Measurements from ENCODE around the gene ABHD12. TPM values are rescaled to one million over a fixed set of nuclear protein-coding genes. Genes with fewer than 3 reads are reported as not detected.
A peak's percentile ranks its signal among the peaks of the same experiment; 100 is the strongest.
"Not testable (repeated sequence)": the region's sequence is repeated elsewhere in the genome, so short reads cannot be mapped to it uniquely, and the experiment has no call there.

The ABHD12 gene
- total RNA-seq, 3 donors from 2014 or later (not counting 1 experiment from before 2014, with no cell fraction given) = 28.5 to 34.6 (median 34.5) TPM

- Histone ChIP-seq H3K27me3 (ENCODE audit: control insufficient read depth, insufficient read depth, low read length) (no peaks in the 10 kb centered on the region), H3K4me1 (ENCODE audit: control insufficient read depth, insufficient read depth, low read length) (peaks cover 6% of the 10 kb centered on the region), H3K4me3 (ENCODE audit: low read length) (no peak overlapping the region), H3K9me3 (ENCODE audit: control insufficient read depth, insufficient read depth, low read length) (no peaks in the 10 kb centered on the region), H3K27ac (ENCODE audit: low read length) (no peak overlapping the region), H3K36me3 (ENCODE audit: control insufficient read depth, insufficient read depth, low read length) (no peaks in the 10 kb centered on the region)
- H3K36me3 Mint-ChIP-seq = no peaks in the 10 kb centered on the region
- intact Hi-C loops (cut with micrococcal nuclease) = no loop called here
- H3K27ac Mint-ChIP-seq = no peak overlapping the region
- H3K9me3 Mint-ChIP-seq = no peaks in the 10 kb centered on the region
- H3K4me3 Mint-ChIP-seq = no peak overlapping the region
- H3K27me3 Mint-ChIP-seq (ENCODE audit: low read depth in 2 of 2) = no peaks in the 10 kb centered on the region
- 94% methylated on average over 17 of the region's 17 CpGs for WGBS (ENCODE audit: insufficient coverage)
- peak in 1 of 2 donors; percentile 13 for DNase-seq
- peaks cover 14 to 19% of the 10 kb centered on the region in 2 donors for H3K4me1 Mint-ChIP-seq
- TF ChIP-seq CTCF (IDR thresholded peaks at IDR 0.05) = no peak
- ATAC-seq = no peak
Observed at GRCh38 chr20:25336561-25337422, 53.8 kb downstream of the ABHD12 start.

GRCh38 chr20:25334972-25335371 is 55.7 kb downstream of the ABHD12 start:
- H3K4me3 Mint-ChIP-seq; H3K36me3 ChIP-seq (ENCODE audit: control insufficient read depth, insufficient read depth, low read length); H3K27ac ChIP-seq (ENCODE audit: low read length); H3K9me3 ChIP-seq (ENCODE audit: control insufficient read depth, insufficient read depth, low read length); H3K27me3 ChIP-seq (ENCODE audit: control insufficient read depth, insufficient read depth, low read length); H3K27ac Mint-ChIP-seq; H3K9me3 Mint-ChIP-seq; H3K27me3 Mint-ChIP-seq (ENCODE audit: low read depth in 2 of 2); DNase-seq; ATAC-seq; H3K36me3 Mint-ChIP-seq; intact Hi-C loops (cut with micrococcal nuclease); H3K4me1 ChIP-seq (ENCODE audit: control insufficient read depth, insufficient read depth, low read length); H3K4me3 ChIP-seq (ENCODE audit: low read length): not testable (repeated sequence)
- WGBS (ENCODE audit: insufficient coverage) = no CpG with 5 or more reads among the region's 1 CpG
- peaks cover 1 to 20% of the 10 kb centered on the region in 2 donors for H3K4me1 Mint-ChIP-seq

GRCh38 chr20:25328954-25329498 is 61.6 kb downstream of the ABHD12 start:
- Histone ChIP-seq H3K9me3 (ENCODE audit: control insufficient read depth, insufficient read depth, low read length) (no peaks in the 10 kb centered on the region), H3K27ac (ENCODE audit: low read length) (no peak overlapping the region), H3K36me3 (ENCODE audit: control insufficient read depth, insufficient read depth, low read length) (no peaks in the 10 kb centered on the region), H3K4me1 (ENCODE audit: control insufficient read depth, insufficient read depth, low read length) (peaks cover 6% of the 10 kb centered on the region), H3K4me3 (ENCODE audit: low read length) (no peak overlapping the region), H3K27me3 (ENCODE audit: control insufficient read depth, insufficient read depth, low read length) (no peaks in the 10 kb centered on the region)
- H3K27me3 Mint-ChIP-seq (ENCODE audit: low read depth in 2 of 2) = no peaks in the 10 kb centered on the region
- no peaks in the 10 kb centered on the region for H3K36me3 Mint-ChIP-seq
- ATAC-seq (no peak), DNase-seq (no peak)
- no peaks in the 10 kb centered on the region for H3K9me3 Mint-ChIP-seq
- WGBS (ENCODE audit: insufficient coverage) = 97% methylated on average over 11 of the region's 12 CpGs
- H3K27ac Mint-ChIP-seq = no peak overlapping the region
- TF ChIP-seq CTCF (IDR thresholded peaks at IDR 0.05) = no peak
- H3K4me1 Mint-ChIP-seq = peaks cover 15 to 19% of the 10 kb centered on the region in 2 donors
- H3K4me3 Mint-ChIP-seq = no peak overlapping the region
- intact Hi-C loops (cut with micrococcal nuclease) = no loop called here

- H3K36me3 ChIP-seq (ENCODE audit: control insufficient read depth, insufficient read depth, low read length) = no peaks in the 10 kb centered on the region
- Mint-ChIP-seq H3K4me3 (no peak overlapping the region), H3K27me3 (ENCODE audit: low read depth in 2 of 2) (no peaks in the 10 kb centered on the region), H3K4me1 (peaks cover 26 to 28% of the 10 kb centered on the region in 2 donors), H3K36me3 (no peaks in the 10 kb centered on the region), H3K9me3 (no peaks in the 10 kb centered on the region), H3K27ac (no peak overlapping the region)
- peaks cover 19% of the 10 kb centered on the region for H3K4me1 ChIP-seq (ENCODE audit: control insufficient read depth, insufficient read depth, low read length)
- no peak for TF ChIP-seq CTCF (IDR thresholded peaks at IDR 0.05)
- H3K27ac ChIP-seq (ENCODE audit: low read length) = no peak overlapping the region
- no peaks in the 10 kb centered on the region for H3K27me3 ChIP-seq (ENCODE audit: control insufficient read depth, insufficient read depth, low read length)
- intact Hi-C loops (cut with micrococcal nuclease) = no loop called here
- no peak overlapping the region for H3K4me3 ChIP-seq (ENCODE audit: low read length)
- DNase-seq (no peak), ATAC-seq (no peak)
- H3K9me3 ChIP-seq (ENCODE audit: control insufficient read depth, insufficient read depth, low read length) = no peaks in the 10 kb centered on the region
- WGBS (ENCODE audit: insufficient coverage) = 96% methylated on average over 7 of the region's 7 CpGs
Observed at GRCh38 chr20:25327521-25328235, 63.0 kb downstream of the ABHD12 start.

Data from natural killer cell (primary cell).